Heart right ventricle (tissue), 16 donors: ENCODE results near the gene TBCK. TPM values are rescaled to one million over a fixed set of nuclear protein-coding genes. Genes with fewer than 3 reads are reported as not detected.

Source experiments
- ATAC-seq, 8 donors: fragments of 200-7000 bp; cut with Tn5 transposase; one replicate each; pipeline ENCODE4 v1.9.1; 2020; ENCODE audit warnings: mild to moderate bottlenecking in 8 of 8, moderate library complexity in 8 of 8, moderate number of reproducible peaks in 1 of 8
- DNase-seq, 2 donors: peaks; one replicate each; pipeline ENCODE4 v3.0.0-alpha.2; 2020
- H3K27ac ChIP-seq, 10 donors: fragments of 200-600 bp; sonication (generic) in 2 of 10; one replicate each; pipeline versions ENCODE4 v1.5.0 to v1.8.0; 2020 to 2022; ENCODE audit warnings: mild to moderate bottlenecking in 3 of 10
- H3K27me3 ChIP-seq, 7 donors: fragments of 200-600 bp; one replicate each; pipeline ENCODE4 v1.8.0; 2021 to 2022; ENCODE audit warnings: mild to moderate bottlenecking in 2 of 7
- H3K36me3 ChIP-seq, 9 donors: fragments of 200-600 bp; sonication (generic) in 1 of 9; one replicate each; pipeline versions ENCODE4 v1.5.0 to v1.8.0; 2020 to 2022; ENCODE audit warnings: mild to moderate bottlenecking in 2 of 9
- H3K4me1 ChIP-seq, 9 donors: fragments of 200-600 bp; sonication (generic) in 1 of 9; one replicate each; pipeline versions ENCODE4 v1.5.0 to v1.8.0; 2020 to 2022; ENCODE audit warnings: mild to moderate bottlenecking in 4 of 9
- H3K4me3 ChIP-seq, 10 donors: fragments of 200-600 bp; sonication (generic) in 2 of 10; one replicate each; pipeline versions ENCODE4 v1.5.0 to v1.8.0; 2020 to 2022; ENCODE audit warnings: mild to moderate bottlenecking in 7 of 10, moderate library complexity in 2 of 10
- H3K9me3 ChIP-seq, 11 donors: fragments of 200-600 bp in 10 of 11; sonication (generic) in 2 of 11; one replicate each; pipeline versions ENCODE4 v1.5.0 to v1.8.0; 2013 to 2022; ENCODE audit warnings: mild to moderate bottlenecking in 2 of 11, control low read depth in 1 of 11, moderate library complexity in 1 of 11
- WGBS, 2 donors: extraction: QIAGEN DNeasy Blood & Tissue Kit; methylation state at CpG; one replicate each; pipeline ENCODE4 v1.1.7; 2013; ENCODE audit warnings: inconsistent platforms in 1 of 2; 5-methylcytosine and 5-hydroxymethylcytosine counted together
- intact Hi-C, 10 donors: fragments of 100-400 bp; cut with DNase I; formaldehyde crosslinking; loops; one replicate each; pipeline versions ENCODE4 v1.11.1 to v1.14.2; 2022
- polyA plus RNA-seq, 2 donors: library from polyadenylated mRNA; stranded (reverse); fragments of 200-250 nt; gene quantifications; one replicate each; pipeline ENCODE4 v1.2.3, GENCODE V29; 2013
- total RNA-seq, 10 donors: library from RNA; stranded (reverse); fragmentation: NEBNext Ultra II Directional in 3 of 10; extraction: Animal tissue kit (Norgen Biotek cat#: 25700) in 3 of 10; gene quantifications; one replicate each; pipeline versions ENCODE4 v1.2.1 to v1.2.4, GENCODE V29; 2021 to 2023
- TF ChIP-seq, protein P1 (sequence below), 9 donors: fragments of 200-600 bp; sonication (generic) in 2 of 9; IDR thresholded peaks; one replicate each; pipeline versions ENCODE4 v1.5.0 to v1.8.0; 2021 to 2022; ENCODE audit warnings: antibody characterized with exemption in 9 of 9, mild to moderate bottlenecking in 5 of 9, moderate library complexity in 1 of 9
- donor health status: Arrhythmogenic right ventricular cardiomyopathy.
- donor health status: ischemic (EF 13 %, LVEDD 7.1; RV severe dilation, severe dysfunction).
- donor health status: healthy with polysubstance abuse.
- donor health status: DM: no; HTN: yes; CAD: no.
- donor health status: DM: no; HTN: no; CAD: no.
- donor health status: ischemic (EF 25% LVEDD 6.9; RV normal size, moderate dysfunction).
- donor health status: ischemic (EF 25% LVEDD 5.7; RV mildly dilated, moderate dysfunction).
- donor health status: healthy.
- donor health status: DM: yes; HTN: yes; CAD: no.
- donor health status: Ischemic cardiomyopathy.
- donor health status: ischemic (EF 35%, LVEDD 5.7; RV mildly dilated, moderate dysfunction).
- donor health status: nonischemic (EF 11% LVEDD 7.7; RV severe dilation, severe dysfunction).
- donor health status: DM: yes; HTN: yes; CAD: no.
- donor health status: PGD.
- donor health status: ischemic (EF 29% LVEDD 5.4; RV normal size, mild dysfunction).
- donor health status: nonischemic (EF 23%, LVEDD 6.1; RV moderate dilation, normal function).

Gene TBCK
- total and polyA plus RNA-seq, 12 donors, result 5.0 to 22.8 (median 17.4) TPM

- Histone ChIP-seq H3K4me1 (no peaks in the 10 kb centered on the region), H3K9me3 (no peaks in the 10 kb centered on the region), H3K36me3 (peaks cover 0 to 65% (median 6%) of the 10 kb centered on the region in 9 donors), H3K4me3 (no peak overlapping the region), H3K27ac (no peak overlapping the region), H3K27me3 (no peaks in the 10 kb centered on the region)
- no peak for DNase-seq
- ATAC-seq, result no peak
- 90 to 92% methylated on average over 4 of the region's 4 CpGs for WGBS, 2 donors
- TF ChIP-seq, protein P1, sequence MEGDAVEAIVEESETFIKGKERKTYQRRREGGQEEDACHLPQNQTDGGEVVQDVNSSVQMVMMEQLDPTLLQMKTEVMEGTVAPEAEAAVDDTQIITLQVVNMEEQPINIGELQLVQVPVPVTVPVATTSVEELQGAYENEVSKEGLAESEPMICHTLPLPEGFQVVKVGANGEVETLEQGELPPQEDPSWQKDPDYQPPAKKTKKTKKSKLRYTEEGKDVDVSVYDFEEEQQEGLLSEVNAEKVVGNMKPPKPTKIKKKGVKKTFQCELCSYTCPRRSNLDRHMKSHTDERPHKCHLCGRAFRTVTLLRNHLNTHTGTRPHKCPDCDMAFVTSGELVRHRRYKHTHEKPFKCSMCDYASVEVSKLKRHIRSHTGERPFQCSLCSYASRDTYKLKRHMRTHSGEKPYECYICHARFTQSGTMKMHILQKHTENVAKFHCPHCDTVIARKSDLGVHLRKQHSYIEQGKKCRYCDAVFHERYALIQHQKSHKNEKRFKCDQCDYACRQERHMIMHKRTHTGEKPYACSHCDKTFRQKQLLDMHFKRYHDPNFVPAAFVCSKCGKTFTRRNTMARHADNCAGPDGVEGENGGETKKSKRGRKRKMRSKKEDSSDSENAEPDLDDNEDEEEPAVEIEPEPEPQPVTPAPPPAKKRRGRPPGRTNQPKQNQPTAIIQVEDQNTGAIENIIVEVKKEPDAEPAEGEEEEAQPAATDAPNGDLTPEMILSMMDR (IDR thresholded peaks at IDR 0.05), result no peak
- intact Hi-C loops, result no loop called here
Observed at GRCh38 chr4:106305435-106306055, 10.5 kb downstream of the TBCK start.

DNA sequence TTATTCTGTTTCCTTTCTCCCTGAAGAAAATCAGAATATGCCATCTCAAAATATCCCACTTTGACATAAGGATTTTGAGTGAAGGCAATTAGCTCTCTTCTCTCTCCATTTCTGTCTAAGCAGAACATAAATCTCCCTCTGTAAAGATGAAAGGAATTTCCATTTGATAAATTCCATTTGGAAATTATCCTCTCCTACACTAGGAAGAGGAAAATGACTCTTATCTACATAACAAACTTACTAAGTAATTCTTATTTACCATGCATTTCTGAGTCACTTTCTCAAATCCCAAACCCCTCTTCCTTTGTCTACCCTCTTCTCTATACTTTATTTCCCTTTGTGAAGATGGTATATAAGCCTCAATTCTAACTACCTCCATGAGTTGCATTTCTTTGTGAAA is 11.4 kb downstream of the TBCK start:
- ATAC-seq (no peak), DNase-seq (no peak)
- TF ChIP-seq, protein P1 (IDR thresholded peaks at IDR 0.05), result no peak

GRCh38 chr4:106303548-106304281 is 12.3 kb downstream of the TBCK start:
- TF ChIP-seq, protein P1 (IDR thresholded peaks at IDR 0.05), result no peak
- H3K4me1 ChIP-seq, result no peaks in the 10 kb centered on the region
- peaks cover 0 to 82% (median 6%) of the 10 kb centered on the region in 9 donors for H3K36me3 ChIP-seq
- 73 to 82% methylated on average over 3 of the region's 3 CpGs for WGBS, 2 donors
- H3K27me3 ChIP-seq, result no peaks in the 10 kb centered on the region
- H3K9me3 ChIP-seq, result no peaks in the 10 kb centered on the region
- DNase-seq (no peak), ATAC-seq (no peak)
- H3K27ac ChIP-seq, result no peak overlapping the region
- H3K4me3 ChIP-seq, result no peak overlapping the region
- intact Hi-C loops, result no loop called here

More for the DNA sequence above, 11.4 kb downstream of the TBCK start:
- H3K9me3 ChIP-seq, result no peaks in the 10 kb centered on the region
- no peaks in the 10 kb centered on the region for H3K4me1 ChIP-seq
- no peak overlapping the region for H3K4me3 ChIP-seq
- no peaks in the 10 kb centered on the region for H3K27me3 ChIP-seq
- intact Hi-C loops, result no loop called here
- no peak overlapping the region for H3K27ac ChIP-seq
- H3K36me3 ChIP-seq, result peaks cover 0 to 74% (median 6%) of the 10 kb centered on the region in 9 donors

GRCh38 chr4:106302062-106302438 is 14.0 kb downstream of the TBCK start:
- H3K9me3 ChIP-seq, result no peaks in the 10 kb centered on the region
- no peak for DNase-seq
- TF ChIP-seq, protein P1 (IDR thresholded peaks at IDR 0.05), result no peak
- ATAC-seq, result no peak
- peaks cover 0 to 80% (median 0%) of the 10 kb centered on the region in 9 donors for H3K36me3 ChIP-seq
- intact Hi-C loops, result no loop called here
- no peaks in the 10 kb centered on the region for H3K27me3 ChIP-seq
- H3K4me1 ChIP-seq, result no peaks in the 10 kb centered on the region
- H3K27ac ChIP-seq, result no peak overlapping the region
- WGBS, 2 donors, result 83 to 87% methylated on average over 4 of the region's 4 CpGs
- no peak overlapping the region for H3K4me3 ChIP-seq
